Esophagus squamous epithelium (tissue), 4 donors: ENCODE measurements around the gene ALX4.

Experiments
- POLR2A ChIP-seq, 4 donors: fragments of 450-650 bp; IDR thresholded peaks; one replicate each; pipeline ENCODE4 v1.6.1; 2017; ENCODE audit warnings: antibody characterized with exemption in 4 of 4, mild to moderate bottlenecking in 4 of 4, moderate library complexity in 3 of 4
- TF ChIP-seq, protein P1 (sequence below), 6 experiments: fragments of 450-650 bp in 4 of 6; fragments of 200-600 bp in 2 of 6; sonication (generic) in 2 of 6; IDR thresholded peaks; one replicate each; pipeline ENCODE4 v1.5.1; 2016 to 2019; ENCODE audit warnings: antibody characterized with exemption in 6 of 6, mild to moderate bottlenecking in 4 of 6, moderate library complexity in 4 of 6

DNA sequence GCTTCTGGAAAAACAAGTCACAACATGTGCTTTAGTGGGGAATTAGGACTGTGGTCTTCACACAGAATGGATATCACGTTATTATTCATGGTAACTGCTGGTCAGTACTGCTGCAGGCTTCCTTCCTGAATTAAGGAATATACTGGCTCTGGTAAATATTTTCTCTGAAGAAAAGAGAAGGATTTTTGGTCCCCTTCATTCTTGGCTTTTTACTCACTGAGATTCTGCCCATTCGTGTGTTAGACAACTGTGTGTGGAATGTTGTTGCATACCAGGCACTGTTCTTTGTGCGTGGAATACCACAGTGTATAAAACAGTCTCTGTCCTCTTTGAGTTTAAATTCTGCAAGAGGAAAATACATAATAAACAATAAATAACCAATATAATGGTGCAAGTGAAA lies 80.3 kb downstream of the ALX4 start:
- TF ChIP-seq, protein P1, sequence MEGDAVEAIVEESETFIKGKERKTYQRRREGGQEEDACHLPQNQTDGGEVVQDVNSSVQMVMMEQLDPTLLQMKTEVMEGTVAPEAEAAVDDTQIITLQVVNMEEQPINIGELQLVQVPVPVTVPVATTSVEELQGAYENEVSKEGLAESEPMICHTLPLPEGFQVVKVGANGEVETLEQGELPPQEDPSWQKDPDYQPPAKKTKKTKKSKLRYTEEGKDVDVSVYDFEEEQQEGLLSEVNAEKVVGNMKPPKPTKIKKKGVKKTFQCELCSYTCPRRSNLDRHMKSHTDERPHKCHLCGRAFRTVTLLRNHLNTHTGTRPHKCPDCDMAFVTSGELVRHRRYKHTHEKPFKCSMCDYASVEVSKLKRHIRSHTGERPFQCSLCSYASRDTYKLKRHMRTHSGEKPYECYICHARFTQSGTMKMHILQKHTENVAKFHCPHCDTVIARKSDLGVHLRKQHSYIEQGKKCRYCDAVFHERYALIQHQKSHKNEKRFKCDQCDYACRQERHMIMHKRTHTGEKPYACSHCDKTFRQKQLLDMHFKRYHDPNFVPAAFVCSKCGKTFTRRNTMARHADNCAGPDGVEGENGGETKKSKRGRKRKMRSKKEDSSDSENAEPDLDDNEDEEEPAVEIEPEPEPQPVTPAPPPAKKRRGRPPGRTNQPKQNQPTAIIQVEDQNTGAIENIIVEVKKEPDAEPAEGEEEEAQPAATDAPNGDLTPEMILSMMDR (IDR thresholded peaks at IDR 0.05) = no peak
- TF ChIP-seq POLR2A (IDR thresholded peaks at IDR 0.05) = no peak
